ENCODE measurements around the gene APBA1. TPM values are rescaled to one million over a fixed set of nuclear protein-coding genes. Genes with fewer than 3 reads are reported as not detected.

Gene APBA1
- polyA plus RNA-seq, 1 experiment, result 6.7 TPM

- no peak for TF ChIP-seq CTCF (IDR thresholded peaks at IDR 0.05; ENCODE audit: low read depth, low read length)
- CTCF ChIA-PET, result no interaction called here
- no peaks in the 10 kb centered on the region for H3K9me3 ChIP-seq (ENCODE audit: control insufficient read depth, insufficient read depth, low read length)
- no peaks in the 10 kb centered on the region for H3K27me3 ChIP-seq (ENCODE audit: control insufficient read depth, insufficient read depth, low read length)
- no peak overlapping the region for H3K27ac ChIP-seq (ENCODE audit: low read depth, low read length)
- POLR2A ChIA-PET, result no interaction called here
- no peak for DNase-seq (ENCODE audit: low read depth, low spot score)
- H3K4me3 ChIP-seq (ENCODE audit: low read depth, low read length), result no peak overlapping the region
Observed at GRCh38 chr9:69499959-69500358, 172.2 kb downstream of the APBA1 start.

GRCh38 chr9:69499407-69499806 lies 172.8 kb downstream of the APBA1 start:
- no peaks in the 10 kb centered on the region for H3K27me3 ChIP-seq (ENCODE audit: control insufficient read depth, insufficient read depth, low read length)
- TF ChIP-seq CTCF (IDR thresholded peaks at IDR 0.05; ENCODE audit: low read depth, low read length), result no peak
- no peaks in the 10 kb centered on the region for H3K9me3 ChIP-seq (ENCODE audit: control insufficient read depth, insufficient read depth, low read length)
- no peak overlapping the region for H3K27ac ChIP-seq (ENCODE audit: low read depth, low read length)
- ChIA-PET POLR2A (no interaction called here), CTCF (no interaction called here)
- no peak overlapping the region for H3K4me3 ChIP-seq (ENCODE audit: low read depth, low read length)
- no peak for DNase-seq (ENCODE audit: low read depth, low spot score)

GRCh38 chr9:69498470-69498869 lies 173.7 kb downstream of the APBA1 start:
- Histone ChIP-seq H3K27me3 (ENCODE audit: control insufficient read depth, insufficient read depth, low read length) (no peaks in the 10 kb centered on the region), H3K27ac (ENCODE audit: low read depth, low read length) (no peak overlapping the region), H3K9me3 (ENCODE audit: control insufficient read depth, insufficient read depth, low read length) (no peaks in the 10 kb centered on the region), H3K4me3 (ENCODE audit: low read depth, low read length) (no peak overlapping the region)
- ChIA-PET CTCF (no interaction called here), POLR2A (no interaction called here)
- no peak for TF ChIP-seq CTCF (IDR thresholded peaks at IDR 0.05; ENCODE audit: low read depth, low read length)
- DNase-seq (ENCODE audit: low read depth, low spot score), result no peak

- Histone ChIP-seq H3K27ac (ENCODE audit: low read depth, low read length) (no peak overlapping the region), H3K27me3 (ENCODE audit: control insufficient read depth, insufficient read depth, low read length) (no peaks in the 10 kb centered on the region), H3K9me3 (ENCODE audit: control insufficient read depth, insufficient read depth, low read length) (no peaks in the 10 kb centered on the region), H3K4me3 (ENCODE audit: low read depth, low read length) (no peak overlapping the region)
- DNase-seq (ENCODE audit: low read depth, low spot score), result no peak
- ChIA-PET CTCF (no interaction called here), POLR2A (no interaction called here)
- TF ChIP-seq CTCF (IDR thresholded peaks at IDR 0.05; ENCODE audit: low read depth, low read length), result no peak
Observed at GRCh38 chr9:69497816-69498215, 174.4 kb downstream of the APBA1 start.

- H3K4me3 ChIP-seq (ENCODE audit: low read depth, low read length), result no peak overlapping the region
- CTCF ChIA-PET, result no interaction called here
- DNase-seq (ENCODE audit: low read depth, low spot score), result no peak
- POLR2A ChIA-PET, result no interaction called here
- no peaks in the 10 kb centered on the region for H3K9me3 ChIP-seq (ENCODE audit: control insufficient read depth, insufficient read depth, low read length)
- no peak for TF ChIP-seq CTCF (IDR thresholded peaks at IDR 0.05; ENCODE audit: low read depth, low read length)
- H3K27me3 ChIP-seq (ENCODE audit: control insufficient read depth, insufficient read depth, low read length), result no peaks in the 10 kb centered on the region
- no peak overlapping the region for H3K27ac ChIP-seq (ENCODE audit: low read depth, low read length)
Observed at GRCh38 chr9:69496846-69497450, 175.2 kb downstream of the APBA1 start.

All from AG04450 (cell line).